NCI-H524 treated with DMSO at 0.1 percent for 48 hours (cell line): ENCODE results near the gene STK17A.

Experiments
- DNase-seq: peaks from one replicate; lab custom pipeline; 2025; lab: John Stamatoyannopoulos, UW

Gene STK17A

DNA sequence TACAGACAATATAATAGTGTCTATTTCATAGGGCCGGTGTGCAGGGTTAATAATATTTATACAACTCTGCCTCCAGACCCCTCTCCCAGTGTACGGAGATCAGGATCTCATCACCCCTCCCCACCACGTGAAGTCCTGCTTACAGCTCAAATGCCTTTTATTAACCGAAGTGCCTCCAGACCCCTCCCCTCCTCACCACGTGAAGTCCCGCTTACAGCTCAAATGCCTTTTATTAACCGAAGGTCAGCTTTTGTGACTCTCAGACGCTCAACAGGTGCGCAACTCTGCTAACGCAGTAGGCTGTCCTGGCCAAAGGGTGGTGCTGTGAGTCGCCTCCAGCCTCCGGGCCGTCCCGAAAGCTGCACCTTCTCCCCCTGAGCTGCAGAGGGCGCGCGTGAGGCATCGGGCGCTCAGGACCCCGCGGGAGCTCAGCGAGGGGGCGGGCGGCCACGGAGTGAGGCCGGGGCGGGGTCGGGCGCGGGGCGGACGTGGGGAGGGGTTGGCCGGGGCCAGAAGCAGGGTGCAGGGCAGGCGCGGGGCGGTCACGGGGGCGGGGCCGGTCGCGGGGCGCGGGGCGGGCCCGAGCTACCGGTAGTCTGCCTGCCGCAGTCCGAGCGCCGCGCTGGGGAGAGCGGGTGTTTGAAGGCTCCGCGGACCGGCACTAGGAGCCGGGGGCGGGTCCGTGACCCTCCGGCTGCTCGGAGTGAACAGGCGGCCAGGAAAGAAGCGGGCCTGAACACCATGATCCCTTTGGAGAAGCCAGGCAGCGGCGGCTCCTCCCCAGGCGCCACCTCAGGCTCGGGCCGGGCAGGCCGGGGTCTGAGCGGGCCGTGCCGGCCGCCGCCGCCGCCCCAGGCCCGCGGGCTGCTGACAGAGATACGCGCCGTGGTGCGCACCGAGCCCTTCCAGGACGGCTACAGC lies at the start of gene STK17A:
TSS of gene STK17A (plus strand) at position 606 of the 921 bp plus-strand sequence. CDS start at position 742, 136 bp downstream.
- DNase-seq = no peak

DNA sequence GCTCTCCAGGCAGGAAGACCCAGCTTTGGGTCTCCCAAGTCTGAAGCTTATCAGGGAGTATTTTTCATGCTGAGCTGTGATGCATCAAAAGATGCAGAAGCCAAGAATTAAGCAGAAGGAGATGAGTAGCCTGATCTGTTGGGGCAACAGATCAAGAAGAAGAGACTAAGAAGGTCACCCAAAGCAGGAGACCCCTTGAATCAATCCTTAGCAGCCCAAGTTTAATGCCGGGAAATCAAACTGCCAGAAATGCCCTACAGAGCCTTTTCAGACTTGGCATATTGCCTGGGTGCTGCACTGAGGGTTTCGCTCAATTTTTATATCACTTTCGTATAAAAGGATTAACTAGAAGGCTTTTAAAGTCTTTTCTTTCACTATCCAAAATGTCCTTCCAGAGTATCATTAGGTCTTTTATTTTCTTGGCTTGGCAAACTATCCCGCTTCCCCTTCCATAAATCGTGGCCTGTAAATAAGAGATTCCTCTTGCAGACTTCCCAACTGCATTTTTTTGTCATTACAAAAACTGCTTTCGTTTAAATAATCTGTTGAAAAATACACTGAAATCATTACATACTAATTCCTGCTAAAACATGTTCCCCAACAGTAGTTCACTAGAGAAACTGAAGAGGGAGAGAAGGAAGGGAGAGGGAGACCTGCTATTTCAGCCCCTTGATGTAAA lies 49.0 kb upstream of the STK17A start:
- no peak for DNase-seq

DNA sequence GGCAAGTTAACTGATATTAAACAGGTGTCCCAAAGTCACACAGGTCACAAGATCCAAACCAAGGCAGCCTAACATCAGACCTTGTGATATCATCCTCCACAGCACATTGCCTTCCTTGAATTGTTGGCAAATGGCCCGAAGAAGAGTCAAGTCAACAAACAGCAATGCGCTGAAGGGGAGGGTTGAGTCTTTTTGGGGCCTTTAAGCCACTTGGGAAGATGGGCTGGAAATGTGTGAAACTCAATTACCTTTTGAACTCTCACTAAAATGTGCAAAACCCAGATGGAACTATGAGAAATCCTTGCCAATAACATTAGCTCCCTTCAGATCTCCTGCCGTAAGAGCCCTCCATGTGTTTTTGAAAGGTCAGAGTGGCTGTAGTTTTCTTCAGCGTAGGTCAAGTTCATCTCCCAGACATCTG lies 47.9 kb upstream of the STK17A start:
- DNase-seq = no peak

DNA sequence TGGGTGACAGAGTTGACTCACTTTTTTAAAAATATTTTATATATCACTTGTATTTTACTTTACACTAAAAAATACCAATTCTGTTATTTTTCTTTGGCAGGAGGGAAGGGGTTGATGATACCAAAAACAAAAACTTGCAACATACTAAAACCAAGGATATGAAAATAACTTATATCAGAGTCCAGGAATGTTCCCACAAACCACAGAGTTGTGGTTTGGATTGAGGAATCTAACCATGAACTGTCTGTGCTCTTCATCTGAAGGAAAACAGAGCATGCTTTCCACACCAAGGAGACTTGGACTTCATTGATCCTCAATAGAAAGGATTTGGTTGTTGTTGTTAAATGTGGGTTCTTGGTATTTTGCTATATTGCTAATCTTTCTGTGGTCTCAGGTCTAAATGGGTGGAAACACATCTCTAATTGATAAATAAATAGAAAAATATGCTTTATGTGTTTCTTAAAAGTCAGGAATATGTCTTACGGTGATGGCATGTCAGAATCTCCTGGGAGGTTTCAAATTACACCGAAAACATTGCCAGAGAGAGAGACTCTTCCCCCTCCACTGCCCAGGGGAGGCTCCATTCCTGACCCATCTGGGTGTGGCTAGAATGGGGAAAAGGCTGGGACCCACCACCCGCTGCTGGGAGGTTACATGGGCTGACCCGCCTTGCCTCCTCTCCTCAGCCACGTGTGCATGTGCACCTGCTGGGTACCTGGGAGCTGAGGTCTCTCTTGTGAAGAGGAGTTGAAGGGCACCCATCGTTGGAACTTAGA lies 46.9 kb upstream of the STK17A start:
- DNase-seq = no peak

DNA sequence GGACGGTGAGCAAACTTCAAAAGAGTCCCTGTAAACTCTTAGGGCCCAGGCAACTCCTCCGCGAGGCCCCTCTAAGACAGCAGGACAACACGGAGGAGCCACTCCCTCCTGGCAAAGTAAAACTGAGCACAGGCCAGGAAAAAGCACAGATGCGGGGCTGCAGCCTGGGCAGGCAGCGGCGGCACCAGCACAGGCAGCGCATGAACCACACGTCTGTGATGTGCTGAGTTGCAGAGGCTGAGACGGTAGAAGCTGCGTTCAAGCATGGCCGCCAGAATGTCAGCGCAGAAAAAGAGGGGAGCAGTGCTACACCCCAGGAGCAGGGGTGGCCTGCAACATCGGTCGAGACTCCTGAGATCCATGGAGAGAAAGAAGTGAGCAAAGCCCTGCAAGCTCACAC lies 46.1 kb upstream of the STK17A start:
- no peak for DNase-seq

DNA sequence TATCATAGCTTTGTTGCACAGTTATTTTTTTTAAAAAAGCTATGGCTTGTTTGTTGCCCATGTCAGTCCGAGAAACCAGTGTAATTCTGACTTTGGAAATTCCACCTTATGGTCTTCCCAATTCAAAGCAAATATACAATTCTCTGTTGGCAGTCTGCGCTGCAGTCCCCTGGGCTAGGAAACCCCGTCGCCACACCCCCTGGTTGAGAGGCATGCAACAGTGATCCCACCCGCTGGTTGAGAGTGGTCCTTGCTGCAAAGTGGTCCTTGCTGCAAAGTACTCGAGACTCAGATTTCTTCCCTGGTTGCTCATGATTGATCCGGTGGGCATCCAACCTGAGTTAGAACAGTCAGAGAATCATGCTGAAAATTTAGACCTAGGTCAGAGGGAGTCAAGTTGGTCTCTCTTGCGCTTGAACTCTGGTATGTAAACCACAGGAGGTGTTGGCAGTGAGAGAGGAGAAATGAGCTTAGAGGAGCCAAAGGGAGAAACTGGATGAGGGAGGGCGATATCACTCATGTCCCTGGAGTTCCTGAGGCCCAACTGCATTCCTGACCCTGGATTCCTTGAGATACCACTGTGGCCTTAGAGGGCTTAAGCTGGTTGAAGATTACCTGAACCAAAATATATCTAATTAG lies 45.0 kb upstream of the STK17A start:
- no peak for DNase-seq

DNA sequence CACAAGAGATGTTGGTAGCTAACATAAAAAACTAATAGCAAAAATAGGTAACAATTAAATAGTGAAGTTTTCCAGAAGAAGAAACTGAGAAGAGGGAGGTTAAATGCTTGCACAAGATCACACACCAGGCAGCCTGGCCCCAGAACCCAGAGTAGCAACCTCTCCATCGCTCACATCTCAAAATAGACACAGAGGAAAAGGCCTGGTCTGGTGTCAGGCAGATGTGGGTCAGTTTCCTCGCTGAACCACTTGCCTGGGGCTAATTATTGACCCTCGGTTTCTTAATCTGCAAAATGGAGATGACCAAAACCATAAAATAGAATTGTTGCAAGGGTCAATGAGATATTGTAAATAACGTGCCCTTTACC lies 44.5 kb upstream of the STK17A start:
- no peak for DNase-seq

DNA sequence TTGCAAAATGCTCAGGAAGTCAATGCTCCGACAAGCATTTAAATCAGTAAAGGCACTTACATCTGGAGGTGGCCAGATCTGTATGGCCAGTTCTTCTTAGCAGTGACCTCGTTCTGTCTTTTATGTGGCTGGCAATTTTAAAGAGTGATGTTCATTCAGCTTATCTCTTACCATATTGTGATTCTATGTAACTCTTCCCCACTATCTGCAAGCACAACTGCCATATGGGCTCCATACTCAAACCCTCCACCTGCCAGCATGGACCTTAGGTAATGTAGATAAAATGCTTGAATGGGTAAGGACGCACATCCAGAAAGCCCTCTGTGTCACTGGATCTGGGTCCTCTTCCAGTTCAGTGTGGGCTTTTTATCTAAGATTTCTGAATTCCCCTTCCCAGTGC lies 42.4 kb upstream of the STK17A start:
- DNase-seq = no peak

DNA sequence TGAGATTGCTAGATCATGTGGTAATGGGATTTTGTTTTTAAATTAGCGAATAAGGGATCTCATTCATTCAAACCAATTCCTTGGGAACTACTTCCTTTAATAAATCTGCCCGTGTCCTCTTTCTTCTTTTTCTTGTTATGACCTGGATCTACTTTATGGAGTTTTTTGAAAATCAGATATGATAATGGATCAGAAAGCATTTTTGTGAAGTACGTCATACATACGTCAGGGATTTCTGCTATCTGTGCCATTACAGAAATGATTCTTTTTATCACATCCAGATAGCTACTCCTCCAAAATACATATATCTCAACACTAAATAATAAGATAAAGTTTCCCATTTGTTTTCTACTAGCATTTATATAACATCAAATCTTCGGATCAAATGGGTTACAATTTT lies 40.2 kb upstream of the STK17A start:
- no peak for DNase-seq

DNA sequence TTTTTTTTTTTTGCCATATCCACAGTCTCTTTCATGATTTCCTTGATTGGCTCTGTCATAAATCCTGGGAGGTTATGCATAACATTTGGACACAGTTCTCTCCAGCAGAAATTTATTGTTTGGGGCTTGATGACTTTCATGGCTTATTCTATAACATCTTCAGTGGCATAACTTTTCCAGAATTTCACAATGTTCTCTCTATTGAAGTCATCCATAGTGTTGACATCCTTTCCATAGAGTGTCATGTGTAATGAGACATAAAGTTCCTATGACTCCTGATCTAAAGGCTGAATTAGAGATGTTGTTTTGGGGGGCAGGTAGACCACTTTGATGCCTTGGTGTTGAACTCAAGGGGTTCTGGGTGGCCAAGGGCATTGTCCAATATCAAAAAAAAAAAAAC lies 36.7 kb upstream of the STK17A start:
- DNase-seq = no peak

DNA sequence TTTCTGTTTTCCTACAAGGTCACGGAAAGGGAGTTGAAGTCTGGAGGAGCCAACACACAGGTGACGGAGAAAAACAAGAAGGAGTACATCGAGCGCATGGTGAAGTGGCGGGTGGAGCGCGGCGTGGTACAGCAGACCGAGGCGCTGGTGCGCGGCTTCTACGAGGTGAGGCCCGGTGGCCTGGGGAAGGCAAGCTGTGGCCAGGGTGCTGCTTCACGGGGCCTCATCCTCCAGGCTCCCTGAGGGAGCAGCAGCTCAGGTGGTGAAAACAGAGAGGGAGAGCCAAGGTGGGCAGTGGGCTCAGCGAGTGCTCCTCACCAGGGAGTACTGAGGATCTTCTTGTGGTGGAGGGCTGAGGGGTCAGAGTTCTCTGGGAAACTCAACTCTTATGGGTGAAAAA lies 32.5 kb upstream of the STK17A start:
- no peak for DNase-seq

DNA sequence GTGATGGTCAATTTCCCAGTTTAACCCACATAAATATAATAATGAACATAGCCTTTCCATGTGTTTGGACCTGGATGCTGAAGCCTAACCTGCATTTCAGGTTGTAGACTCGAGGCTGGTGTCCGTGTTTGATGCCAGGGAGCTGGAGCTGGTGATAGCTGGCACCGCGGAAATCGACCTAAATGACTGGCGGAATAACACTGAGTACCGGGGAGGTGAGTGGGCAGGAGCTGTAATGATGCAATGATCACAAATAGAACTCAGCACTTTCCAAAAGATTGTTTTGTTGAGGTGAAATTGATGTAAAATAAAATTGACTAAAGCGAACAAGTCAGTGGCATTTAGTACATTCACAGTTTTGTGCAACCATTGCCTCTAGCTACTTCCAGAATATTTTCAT lies 30.8 kb upstream of the STK17A start:
- DNase-seq = no peak

DNA sequence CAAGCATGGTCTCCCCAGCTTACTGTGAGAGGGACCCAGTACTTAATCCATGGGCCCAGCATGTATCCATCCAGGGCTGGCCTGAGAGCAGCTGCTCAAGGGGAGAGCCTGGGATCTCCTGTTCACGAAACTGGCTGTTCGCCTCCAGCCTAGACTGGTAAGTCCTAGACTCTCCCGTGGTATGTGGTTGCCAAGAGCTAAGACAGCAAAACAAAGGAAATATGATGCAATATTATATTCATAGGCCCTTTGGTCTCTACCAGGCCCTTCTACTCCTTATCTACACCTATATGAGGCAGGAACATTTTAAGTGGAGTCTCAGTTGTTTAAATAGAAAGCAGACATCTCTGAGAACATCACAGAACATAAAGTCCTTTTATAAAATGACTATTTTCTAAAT lies 28.9 kb upstream of the STK17A start:
- DNase-seq = no peak

DNA sequence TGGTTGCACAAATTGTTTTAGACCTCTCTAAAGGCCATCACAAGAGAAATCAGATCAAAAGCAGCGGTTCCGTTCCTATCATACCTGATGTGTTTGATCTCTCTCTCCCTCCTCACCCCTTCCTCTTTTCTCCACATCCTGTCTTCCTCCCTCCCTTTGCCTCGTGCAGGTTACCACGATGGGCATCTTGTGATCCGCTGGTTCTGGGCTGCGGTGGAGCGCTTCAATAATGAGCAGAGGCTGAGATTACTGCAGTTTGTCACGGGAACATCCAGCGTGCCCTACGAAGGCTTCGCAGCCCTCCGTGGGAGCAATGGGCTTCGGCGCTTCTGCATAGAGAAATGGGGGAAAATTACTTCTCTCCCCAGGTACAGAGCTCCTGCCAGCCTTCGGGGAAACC lies 28.5 kb upstream of the STK17A start:
- DNase-seq = no peak

DNA sequence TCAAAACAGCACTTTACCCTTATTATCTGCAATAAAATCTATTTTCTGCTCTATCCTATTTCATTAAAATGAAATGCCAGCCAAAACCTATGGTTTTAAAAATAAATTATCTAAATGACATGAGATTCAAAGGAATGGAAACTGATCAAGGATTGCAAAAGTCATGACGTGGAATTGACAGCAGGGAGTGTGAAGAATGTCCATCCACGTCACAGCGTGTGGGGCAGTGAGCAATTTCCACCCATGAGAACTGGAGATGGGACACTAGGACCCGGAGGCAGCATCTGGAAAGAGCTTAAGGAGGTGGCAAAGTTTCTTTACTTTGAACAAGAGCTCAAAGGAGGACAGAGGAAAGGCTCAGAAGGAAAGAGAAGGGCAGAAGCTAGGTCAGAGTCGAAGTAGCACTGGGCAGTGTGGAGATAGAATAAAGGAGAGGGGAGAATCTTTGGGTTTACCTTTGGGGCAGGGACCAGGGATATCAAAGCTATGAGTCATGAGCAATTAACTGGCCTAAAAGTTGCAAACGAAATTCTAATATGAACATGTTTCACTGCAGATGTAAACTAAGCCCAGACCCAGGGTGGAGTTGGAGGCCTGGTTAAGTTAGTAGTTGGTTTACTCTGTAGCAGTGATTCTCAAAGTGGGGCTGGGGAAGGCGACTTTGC lies 24.9 kb upstream of the STK17A start:
- DNase-seq = no peak

DNA sequence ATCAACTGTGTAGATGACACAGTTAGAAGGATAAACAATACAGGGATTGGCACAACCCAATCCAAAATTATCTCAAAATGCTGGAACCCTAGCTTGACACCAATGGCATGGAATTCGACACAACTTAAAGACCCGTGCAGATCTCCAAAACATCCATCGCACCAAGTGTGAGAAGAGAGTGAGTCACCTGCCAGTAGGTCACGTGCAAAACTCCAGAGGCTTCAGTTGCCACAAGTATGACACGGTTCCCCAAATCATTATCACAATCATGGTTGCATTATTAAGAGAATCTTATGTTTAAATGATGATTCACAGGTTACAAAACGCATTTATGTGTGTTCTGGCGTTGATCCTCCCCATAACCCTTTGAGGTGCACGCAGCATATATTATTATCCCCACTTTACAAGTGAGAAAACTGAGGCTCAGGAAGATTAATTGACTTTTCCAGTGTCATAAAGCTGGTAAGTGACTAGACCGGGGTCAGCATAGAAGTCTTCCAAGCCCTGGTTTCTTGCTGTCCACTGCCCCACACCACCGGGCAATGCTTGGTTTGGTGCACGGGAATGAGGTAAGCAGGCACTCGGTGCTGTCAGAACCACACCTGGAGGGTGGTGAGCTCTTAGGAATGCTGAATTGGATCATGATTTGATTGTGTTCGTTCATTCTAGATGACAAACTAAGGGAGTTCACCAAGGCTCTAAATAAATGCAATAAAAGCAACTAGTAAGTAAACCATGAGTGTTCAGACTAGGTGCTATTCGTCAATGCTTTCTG lies 23.6 kb upstream of the STK17A start:
- no peak for DNase-seq

DNA sequence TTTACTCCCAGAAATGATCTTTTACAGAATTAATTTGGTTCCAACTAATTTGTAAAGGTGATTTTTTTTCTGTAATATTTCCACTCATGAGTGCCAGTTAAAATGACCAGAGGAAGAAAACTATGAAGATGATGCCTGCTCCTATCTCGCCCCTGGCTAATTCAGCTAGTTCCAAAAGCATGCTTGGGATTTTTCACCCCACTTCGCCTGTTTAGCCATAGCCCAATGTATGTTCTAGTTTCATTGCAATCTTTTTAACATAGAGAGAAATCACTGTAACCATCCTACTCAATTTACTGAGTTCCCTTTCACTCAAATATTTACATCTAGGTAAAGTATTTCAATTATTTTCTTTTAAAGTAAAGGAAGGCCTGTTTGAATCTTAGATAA lies 23.0 kb upstream of the STK17A start:
- no peak for DNase-seq

DNA sequence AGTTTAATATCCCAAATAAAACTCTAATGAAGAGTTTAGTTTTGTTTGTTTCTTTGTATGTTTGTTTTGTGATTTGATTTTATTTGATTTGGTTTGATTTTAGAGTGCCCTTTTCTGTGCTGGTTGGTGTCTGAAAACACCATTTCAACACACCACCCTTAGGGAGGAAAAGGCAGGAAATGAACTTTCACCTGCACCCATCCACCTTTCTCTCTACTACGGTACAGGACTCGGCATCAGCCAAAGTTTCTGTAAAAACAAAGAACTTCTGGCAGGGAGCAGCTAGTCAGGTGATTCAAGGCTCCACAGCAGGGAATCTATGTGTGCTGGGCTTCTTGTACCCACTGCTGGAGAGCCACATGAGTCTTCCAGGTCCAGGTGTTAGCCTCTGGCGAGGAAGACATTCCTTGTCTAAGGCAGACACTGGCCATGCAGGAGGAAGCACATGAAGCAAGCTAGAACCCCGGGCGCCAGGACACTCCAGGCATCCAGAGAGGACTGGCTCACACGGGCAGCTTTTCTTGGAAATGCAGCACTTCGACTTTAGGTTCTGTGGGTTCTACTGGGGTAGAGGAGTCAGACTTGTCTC lies 22.1 kb upstream of the STK17A start:
- no peak for DNase-seq

DNA sequence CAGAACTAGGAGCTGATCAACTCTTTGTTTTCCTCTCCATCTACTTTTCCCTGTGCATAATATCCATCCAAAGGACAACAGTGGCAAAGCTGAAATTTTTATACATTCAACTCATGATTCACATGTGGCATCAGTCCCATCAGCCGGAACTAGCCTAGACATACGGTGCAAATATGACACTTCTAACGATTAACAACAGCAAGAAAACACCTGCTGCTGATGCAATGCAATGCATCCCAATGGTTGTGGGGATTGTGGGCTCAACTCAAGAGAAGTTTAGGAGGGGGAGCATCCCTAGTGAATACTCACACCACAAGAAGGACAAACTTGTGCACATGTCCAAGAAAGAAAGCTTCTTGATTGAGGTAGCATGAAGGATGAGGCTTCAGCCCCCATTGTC lies 20.5 kb upstream of the STK17A start:
- no peak for DNase-seq

DNA sequence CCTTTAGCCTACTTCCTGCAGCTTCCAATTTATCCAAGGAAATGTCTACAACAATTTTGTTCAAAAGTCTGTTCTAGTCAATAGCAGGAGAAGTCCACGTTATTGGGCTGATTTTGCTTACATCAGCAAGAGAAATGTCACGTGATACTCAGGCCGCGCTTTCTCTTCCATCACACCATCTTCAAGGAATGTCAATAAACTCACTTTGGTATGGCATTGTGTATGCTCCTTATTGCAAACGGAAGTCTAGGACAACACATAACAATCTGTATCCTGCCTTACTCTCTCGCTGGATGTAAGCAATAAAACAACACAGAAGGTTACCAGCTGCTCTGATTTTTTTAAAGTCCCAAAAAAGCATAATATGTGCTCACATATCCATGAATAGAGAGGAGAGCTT lies 17.1 kb upstream of the STK17A start:
- no peak for DNase-seq

DNA sequence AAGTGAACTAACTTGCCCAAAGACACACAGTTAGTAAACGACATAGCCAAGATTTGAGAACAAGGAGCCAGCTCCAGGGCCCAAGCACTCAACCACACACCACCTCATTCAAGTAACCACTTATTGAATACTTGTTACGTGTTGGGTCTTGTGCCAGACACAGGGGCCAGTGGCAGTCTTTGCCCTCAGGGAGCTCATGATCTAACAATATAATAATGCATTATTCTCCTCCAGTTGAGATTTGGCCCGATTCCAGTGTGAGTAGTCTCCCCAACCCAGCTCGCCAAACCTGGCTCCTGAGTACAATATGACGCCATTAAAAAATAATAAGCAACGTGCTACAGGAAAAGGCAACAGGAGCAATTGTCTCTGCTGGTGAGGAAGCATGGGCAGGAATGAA lies 14.4 kb upstream of the STK17A start:
- no peak for DNase-seq
